T-helper 1 cell (primary cell): ENCODE results near the gene CCDC181.

Experiments used
- DNase-seq, 5 donors: peaks; one replicate each; pipeline ENCODE4 v3.0.0-alpha.2; 2012 to 2020

The CCDC181 gene

DNA sequence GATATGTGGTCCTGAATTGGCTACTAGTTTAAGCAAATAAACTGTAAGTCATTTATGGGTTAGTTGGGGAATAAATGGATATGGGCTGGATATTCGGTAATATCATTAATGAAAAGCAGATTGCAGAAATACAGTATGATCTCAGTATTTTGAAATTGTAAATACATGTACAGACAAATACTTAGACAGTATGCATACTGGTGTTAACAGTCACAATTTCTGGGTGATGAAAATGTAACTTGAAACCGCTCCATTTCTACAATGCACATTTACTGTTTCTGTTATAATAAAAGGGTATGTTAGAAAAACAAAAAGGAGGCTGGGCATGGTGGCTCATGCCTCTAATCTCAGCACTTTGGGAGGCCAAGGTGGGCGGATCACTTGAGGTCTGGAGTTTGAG lies 31.3 kb downstream of the CCDC181 start:
- no peak for DNase-seq

DNA sequence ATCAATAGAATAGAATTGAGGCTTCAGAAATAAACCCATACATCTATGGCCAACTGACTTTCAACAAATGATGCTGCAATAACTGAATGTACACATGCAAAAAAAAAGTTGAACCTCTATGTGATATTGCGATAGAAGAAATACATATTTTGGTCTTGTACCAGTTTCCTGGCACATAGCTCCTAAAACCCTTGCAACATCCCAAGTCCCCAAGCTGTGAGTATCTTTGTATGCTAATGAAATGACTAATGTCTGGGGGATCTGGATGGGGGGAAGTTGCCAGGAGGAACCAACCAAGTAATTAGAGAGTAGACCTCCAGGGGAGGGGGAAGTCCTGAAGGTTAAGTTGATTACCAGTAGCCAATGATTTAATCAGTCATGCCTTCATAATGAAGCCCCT lies 34.9 kb downstream of the CCDC181 start:
- DNase-seq, result no peak

DNA sequence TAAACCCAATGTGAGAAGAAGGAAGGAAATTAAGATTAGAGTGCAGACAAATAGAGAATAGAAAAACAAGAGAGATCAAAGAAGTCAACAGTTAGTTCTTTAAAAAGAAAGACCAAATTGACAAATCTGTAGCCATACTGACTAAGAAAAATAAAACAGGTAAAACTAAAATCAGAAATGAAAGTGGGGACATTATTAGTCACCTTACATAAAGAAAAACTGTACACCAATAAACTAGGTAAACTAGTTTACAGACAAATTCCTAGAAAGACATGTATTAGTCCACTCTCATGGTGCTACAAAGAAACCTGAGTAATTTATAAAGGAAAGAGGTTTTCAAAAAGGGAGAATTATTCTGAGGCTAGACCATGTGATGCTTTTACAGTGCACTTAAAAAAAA lies 37.0 kb downstream of the CCDC181 start:
- DNase-seq, result peak in 1 of 5 donors; percentile 81

DNA sequence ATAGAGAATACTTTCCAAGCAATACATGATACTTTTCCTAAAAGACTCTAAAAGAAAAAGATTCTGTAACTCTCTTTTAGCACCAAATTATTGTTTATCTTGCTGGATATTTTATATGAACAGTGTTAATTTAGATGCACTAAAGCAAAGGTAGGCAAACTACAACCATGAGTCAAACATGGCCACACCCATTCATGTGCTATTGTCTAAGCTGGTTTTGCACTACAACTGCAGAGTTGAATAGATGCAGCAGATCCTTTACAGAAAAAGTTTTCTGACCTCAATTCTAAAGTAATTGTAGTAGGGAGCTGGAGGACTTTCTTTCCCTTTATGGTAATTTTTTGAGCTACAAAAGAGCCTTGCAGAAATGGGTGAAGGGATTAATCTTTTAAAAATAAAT lies 39.9 kb downstream of the CCDC181 start:
- no peak for DNase-seq

DNA sequence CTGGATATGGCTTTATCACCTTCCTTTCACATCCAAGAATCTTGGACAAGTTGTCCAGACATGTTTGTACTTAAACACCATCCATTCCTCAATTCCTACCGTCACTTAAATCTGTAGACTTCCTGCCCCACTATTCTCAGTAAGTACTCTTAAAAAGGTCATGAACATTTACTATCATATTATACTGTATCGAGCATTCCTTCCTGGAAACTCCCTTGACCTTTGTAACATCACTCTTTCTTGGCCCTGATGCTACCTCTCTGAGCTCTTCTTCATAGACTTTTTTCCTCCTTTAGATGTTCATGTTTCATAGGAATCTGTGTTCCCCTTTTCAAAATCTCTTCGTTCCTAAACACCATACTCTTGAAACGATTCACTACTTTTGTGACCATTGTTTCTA lies 43.8 kb downstream of the CCDC181 start:
- no peak for DNase-seq

DNA sequence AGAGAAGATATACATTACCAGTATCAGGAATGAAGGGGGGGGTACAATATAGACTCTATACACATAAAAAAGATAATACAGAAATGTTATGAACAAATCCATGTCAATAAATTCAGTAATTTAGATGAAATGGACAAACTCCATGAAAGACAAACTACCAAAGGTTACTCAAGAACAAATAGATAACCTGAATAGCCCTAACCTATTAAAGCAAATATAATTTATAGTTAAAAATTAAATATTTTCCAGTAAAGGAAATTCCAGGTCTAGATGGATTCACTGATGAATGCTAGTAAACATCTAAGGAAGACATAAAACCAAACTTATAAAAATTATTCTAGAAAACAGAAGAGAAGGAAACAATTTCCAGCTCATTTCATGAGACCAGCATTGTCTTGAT lies 46.1 kb downstream of the CCDC181 start:
- no peak for DNase-seq

DNA sequence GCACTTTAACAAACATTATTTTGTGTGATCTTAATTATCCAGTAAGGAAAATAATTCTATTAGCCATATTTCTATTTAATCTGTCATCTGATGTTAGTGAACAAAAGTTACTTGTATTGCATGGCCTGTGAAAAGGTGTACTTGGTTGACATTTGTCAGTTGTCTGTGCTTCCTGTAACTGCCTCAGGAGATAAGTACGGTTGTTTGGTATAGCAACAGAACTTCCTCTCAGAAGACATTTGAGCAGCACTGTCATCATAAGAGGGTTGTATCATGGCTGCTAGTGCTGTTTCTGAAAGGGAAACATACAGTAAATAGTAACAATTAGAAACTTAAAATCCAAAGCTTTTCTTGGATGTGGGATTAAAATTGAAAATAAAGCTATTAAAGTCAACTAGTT lies 55.9 kb downstream of the CCDC181 start:
- DNase-seq, result peak in 1 of 5 donors; percentile 77

DNA sequence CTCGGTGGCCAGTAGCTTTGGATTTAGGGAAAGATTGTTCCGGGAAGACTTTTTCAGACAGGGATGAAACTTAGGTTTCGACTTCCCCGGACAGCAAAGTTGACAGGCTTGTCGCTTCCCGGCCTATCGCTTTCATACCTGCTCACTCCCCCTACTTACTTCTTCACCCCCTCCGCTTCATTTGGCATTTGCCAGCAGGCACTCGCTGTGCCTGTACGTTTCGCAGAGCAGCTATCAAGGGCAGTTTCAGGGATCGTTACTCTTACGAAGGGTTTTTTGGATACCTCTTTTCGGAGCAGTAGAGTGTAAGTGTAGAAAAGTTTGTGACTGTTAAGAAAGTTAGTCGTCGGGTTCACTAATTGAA lies 58.9 kb downstream of the CCDC181 start:
- peak; percentile 9 to 67 (median 13) for DNase-seq

DNA sequence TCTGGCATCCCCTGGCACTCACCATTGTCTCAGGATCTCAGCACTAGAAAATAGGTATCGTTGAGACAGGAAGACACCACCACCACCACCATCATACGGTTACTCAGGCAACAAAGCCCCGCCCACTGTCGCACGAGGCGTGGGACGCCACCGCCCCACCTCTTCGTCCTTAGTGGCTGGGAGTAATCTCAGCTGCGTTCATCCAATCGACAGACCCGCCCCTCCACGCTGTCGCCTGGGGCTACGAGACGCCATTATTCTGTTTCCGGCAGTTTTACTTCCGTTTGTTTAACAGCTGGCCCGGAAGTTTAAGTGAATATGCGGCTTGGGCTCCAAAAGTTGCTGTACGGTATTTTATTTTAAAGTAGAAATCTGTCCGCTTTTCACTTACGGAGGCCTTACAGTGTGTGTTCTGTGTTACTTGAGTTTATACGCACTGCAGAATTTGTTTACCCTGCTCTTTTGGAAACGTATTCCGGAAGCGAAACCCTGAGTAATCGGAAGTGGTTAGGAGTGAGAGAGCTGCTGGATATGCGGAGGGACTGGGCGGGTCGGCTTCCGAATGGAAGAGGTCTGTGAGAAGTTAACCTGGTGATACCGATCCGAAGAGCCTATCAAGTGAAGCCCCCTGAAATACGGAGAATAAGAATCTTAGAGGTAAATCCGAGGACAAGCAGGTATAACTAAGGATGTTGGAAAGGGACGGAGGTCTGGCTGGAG lies 59.4 kb downstream of the CCDC181 start, which contains the start of the genes BLZF1 and NME7:
TSS of gene BLZF1 (plus strand) at position 510 of the 720 bp plus-strand sequence. CDS start 1,328 bp downstream, outside the sequence.
TSS of gene NME7 (minus strand) at position 112 of the 720 bp plus-strand sequence. CDS start at position 25, 87 bp downstream.
- DNase-seq, result peak; percentile 94 to 99 (median 97)

DNA sequence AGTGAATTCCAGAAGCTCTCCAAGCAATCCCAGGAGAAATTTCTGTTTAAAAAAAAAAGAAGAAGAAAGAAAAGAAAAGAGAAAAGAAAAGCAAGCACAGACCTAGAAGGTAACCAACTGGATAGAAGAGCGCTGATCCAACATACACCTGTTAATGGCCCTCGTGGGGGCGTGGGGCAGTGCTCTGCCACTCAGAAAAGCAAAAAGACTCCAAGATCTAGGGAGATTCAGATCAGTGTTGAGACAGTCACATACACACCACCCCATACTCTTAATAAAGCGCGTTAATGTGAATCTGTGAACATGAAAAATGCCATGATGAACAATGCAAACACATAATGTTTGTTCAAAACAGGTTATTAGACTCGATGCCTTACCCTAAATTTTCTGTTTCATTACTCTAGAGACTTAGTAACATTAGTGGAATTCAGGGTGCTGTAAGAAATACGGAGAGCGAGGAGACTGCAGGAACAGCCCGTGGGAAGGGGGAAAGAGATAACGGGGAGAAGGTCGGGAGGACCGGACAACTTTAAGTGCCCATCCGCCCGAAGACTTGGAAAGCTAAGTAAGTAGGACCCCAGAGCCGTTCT lies 60.1 kb downstream of the CCDC181 start:
- no peak for DNase-seq

DNA sequence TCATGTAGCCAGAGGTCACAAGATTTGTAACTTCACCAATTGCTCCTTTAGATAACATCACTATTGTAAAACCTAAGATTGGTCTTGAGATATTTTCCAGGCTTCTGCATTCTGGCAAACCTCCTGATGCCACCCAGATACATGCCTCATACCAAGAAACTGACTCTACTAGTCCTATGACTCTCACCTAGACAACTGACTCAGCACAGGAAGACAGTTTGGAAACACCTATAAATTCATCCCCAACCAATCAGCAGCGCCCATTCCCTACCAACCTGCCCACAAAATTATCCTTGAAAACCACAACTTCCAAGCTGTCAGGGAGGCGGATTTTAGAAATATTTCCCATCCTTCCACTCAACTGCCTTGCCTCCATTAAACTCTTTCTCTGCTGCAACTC lies 62.3 kb downstream of the CCDC181 start:
- peak in 1 of 5 donors; percentile 78 for DNase-seq

DNA sequence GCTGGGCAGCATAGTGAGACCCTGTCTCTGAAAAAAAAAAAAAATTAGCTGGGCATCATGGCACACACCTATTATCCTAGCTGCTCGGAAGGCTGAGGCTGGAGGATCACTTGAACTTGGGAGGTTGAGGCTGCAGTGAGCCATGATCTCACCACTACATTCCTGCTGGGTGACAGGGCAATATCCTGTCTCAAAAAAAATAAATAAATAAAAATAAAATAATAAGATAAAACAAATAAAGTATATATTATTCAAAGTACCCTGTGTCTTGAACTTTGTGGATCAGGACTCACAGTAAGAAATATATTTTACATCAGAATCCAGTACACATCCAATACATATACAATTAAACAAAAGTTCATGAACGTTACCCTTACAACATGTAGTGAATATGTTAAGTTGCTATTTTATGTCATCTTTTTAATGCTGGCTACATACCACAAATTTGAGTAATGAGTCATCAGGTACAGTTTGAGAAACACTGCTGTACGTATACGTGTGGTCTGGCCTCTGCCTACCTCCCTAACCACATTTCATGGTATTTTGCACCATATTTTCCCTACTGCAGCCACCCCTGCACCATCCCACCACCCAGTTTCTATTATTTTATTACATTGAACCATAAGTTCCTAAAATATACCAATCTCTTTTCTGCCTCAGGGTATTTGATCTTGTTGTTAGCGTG lies 64.1 kb downstream of the CCDC181 start:
- peak in 1 of 5 donors; percentile 85 for DNase-seq

DNA sequence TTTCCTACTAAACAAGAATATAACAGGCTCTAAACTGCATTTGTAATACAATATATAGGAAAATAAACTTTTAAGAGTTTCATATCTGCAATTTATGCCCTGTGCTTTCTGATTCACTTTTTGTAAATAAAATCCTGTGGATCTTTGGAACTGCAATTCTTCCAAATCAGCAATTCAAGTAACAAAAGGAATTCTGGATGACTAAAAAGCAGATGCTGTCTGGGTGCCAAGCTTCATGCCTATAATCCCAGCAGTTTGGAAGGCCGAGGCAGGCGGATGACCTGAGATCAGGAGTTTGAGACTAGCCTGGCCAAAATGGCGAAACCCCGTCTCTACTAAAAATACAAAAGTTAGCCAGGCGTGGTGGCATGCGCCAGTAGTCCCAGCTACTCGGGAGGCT lies 66.0 kb downstream of the CCDC181 start:
- no peak for DNase-seq

DNA sequence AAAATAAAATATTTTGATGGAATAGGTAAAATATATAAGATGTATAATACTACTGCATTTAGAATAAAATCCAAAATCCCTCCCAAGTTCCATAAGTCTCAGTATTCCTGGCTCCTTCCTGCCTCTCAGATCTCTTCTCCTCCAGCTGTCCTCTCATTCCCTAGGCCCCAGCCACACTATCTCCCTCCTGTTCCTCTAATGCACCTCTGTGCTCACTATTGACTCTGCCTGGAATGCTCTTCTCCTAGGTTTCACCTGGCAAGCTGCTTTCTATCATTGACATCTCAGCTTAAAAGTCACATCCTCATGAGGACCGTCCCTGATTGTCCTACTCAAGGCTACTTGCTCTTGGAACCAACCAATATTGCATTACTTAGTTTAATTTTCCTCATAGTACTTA lies 66.9 kb downstream of the CCDC181 start:
- no peak for DNase-seq

DNA sequence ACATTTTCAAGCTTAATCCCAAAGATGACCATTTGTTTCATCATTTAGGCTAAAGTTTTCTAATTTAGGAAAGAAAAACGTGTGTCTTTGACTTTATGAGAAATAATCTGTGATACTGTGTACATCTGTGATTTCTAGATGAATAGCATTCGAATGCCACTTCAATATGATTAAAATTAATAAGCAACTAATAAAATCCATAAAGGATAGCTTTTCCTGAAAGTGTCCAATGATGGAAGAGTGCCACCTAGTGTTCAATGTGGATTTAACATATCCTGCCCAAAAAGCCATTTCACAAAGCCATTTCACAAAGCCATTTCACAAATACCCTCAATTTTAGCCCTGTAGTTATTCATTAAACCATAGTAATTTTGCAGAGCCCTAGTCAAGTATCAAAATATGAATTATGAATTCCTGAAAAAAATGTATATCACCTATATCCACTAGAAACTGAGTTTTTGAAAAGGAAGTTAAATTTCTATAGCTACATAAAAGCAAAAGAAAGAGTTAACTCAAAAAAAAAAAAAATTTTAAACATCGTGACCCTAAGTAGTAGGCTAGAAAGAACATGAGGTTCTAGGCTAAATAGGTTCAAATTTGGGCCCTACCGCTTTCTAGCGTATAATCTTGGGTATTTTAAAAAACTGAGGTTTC lies 78.8 kb downstream of the CCDC181 start:
- peak in 2 of 5 donors; percentile 23 to 48 for DNase-seq

DNA sequence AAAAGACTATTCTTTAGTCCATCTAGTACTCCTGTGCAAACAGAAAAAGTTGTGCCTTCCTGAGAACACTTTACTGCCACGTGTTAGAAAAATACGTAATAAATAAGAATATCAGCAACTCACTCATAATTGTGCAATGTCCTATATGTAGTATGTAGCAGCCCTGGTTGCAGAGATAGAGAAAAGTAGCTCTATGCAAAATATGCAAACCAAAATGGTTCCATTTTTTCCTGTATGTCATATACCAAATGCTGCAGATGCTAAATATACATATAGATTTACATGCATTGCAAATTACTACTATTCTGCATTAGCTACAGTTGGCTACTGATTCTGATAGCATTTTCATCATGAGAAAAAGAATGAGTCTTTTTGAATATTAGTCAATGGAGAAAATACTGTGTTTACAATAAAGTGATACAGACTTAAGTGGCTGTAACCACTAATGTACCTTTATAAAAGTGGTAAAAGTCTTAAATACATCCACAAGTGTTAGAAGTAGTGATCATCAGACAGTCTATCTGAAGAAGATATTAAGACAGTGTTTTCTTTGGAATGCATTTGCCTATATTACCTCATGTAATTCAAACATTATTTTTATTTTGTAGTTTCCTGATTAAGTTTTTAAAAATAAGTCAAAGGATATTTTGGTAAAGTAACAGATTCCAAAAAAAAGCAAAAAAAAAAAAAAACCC lies 79.4 kb downstream of the CCDC181 start:
- DNase-seq, result no peak

DNA sequence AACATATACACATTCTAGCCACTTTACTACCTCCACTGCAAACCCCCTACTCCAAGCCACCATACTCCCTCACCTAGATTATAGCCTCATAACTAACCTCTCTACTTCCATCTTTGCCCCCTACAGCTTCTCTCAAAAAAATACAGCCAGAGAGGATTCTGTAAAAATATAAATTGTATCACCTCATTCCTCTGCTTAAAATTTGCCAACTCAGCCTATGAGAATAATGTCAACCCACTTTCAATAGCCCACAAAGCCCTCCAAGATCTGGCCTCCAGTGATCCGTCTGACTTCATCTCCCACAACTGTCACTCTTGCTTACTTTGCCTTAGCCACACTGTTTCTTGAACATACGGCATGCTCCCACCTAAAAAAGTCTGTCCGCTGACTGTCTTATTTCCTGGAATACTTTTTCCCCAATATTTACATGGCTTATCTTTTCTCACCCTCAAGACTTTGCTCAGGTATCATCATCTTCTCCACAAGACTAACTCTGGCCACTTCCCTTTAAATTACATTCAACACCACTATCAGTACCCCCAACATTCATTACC lies 81.2 kb downstream of the CCDC181 start:
- no peak for DNase-seq

DNA sequence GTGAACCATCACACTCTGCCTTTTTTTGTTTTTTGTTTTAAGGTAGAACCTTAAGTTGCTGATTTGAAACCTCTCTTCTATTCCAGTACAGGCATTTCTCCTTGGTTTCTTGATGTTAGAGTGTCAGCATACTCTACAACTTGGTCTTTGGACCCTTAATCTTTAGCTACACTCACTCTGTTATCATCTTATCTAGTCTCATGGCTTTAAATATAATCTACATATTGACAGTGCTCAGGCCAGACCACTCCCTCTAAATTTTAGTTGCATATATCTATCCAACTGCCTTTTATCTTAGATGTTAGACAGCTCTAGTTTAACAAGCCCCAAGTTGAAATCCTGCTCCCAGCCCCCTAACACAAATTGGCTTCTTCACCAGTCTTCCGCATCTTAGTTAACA lies 81.8 kb downstream of the CCDC181 start:
- DNase-seq, result no peak
